Measurements from ENCODE around the gene GPRC5C. TPM values are rescaled to one million over a fixed set of nuclear protein-coding genes. Genes with fewer than 3 reads are reported as not detected.

Gene GPRC5C
- total RNA-seq, 1 experiment from 2014 or later, result 83.2 TPM

- no peaks in the 10 kb centered on the region for H3K27me3 ChIP-seq (replicated peaks; ENCODE audit: control insufficient read depth, insufficient read depth, low read length)
- TF ChIP-seq, protein P1, sequence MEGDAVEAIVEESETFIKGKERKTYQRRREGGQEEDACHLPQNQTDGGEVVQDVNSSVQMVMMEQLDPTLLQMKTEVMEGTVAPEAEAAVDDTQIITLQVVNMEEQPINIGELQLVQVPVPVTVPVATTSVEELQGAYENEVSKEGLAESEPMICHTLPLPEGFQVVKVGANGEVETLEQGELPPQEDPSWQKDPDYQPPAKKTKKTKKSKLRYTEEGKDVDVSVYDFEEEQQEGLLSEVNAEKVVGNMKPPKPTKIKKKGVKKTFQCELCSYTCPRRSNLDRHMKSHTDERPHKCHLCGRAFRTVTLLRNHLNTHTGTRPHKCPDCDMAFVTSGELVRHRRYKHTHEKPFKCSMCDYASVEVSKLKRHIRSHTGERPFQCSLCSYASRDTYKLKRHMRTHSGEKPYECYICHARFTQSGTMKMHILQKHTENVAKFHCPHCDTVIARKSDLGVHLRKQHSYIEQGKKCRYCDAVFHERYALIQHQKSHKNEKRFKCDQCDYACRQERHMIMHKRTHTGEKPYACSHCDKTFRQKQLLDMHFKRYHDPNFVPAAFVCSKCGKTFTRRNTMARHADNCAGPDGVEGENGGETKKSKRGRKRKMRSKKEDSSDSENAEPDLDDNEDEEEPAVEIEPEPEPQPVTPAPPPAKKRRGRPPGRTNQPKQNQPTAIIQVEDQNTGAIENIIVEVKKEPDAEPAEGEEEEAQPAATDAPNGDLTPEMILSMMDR (IDR thresholded peaks at IDR 0.05; ENCODE audit: insufficient read depth in 1 of 2, low read depth in 1 of 2, low read length in 1 of 2, severe bottlenecking in 1 of 2, unreplicated experiment in 1 of 2), result no peak
- Mint-ChIP-seq H3K27ac (ENCODE audit: unreplicated experiment) (no peak overlapping the region), H3K9me3 (ENCODE audit: unreplicated experiment) (no peaks in the 10 kb centered on the region), H3K4me3 (ENCODE audit: unreplicated experiment) (no peak overlapping the region), H3K27me3 (ENCODE audit: insufficient read depth, unreplicated experiment) (peaks cover 3% of the 10 kb centered on the region), H3K4me1 (ENCODE audit: low read depth, unreplicated experiment) (peaks cover 6% of the 10 kb centered on the region), H3K36me3 (ENCODE audit: insufficient read depth, unreplicated experiment) (no peaks in the 10 kb centered on the region)
- POLR2A ChIA-PET, result no interaction called here
- H3K36me3 ChIP-seq (ENCODE audit: control insufficient read depth, insufficient read depth, low read length), result no peaks in the 10 kb centered on the region
- H3K9me3 ChIP-seq, result no peaks in the 10 kb centered on the region
- BruUV-seq (replicated peaks), result no TSS peak
- no peak for DNase-seq
- H3K4me1 ChIP-seq, result no peaks in the 10 kb centered on the region; the same call in 1 of the 2 replicates
- CTCF ChIA-PET, result interaction anchor here (0.6 to 2.2 kb wide), 2 partner anchors 12 to 73 kb away, joined by 4 to 9 read pairs; no protein-coding TSS in a partner anchor
- intact Hi-C loops (cut with micrococcal nuclease; ENCODE audit: unreplicated experiment), result no loop called here
- H3K4me3 ChIP-seq (ENCODE audit: low read depth, low read length), result no peak overlapping the region
These were observed 39.0 kb upstream of the GPRC5C start for GRCh38 chr17:74392848-74393247.

- no TSS peak for BruUV-seq (replicated peaks)
- intact Hi-C loops (cut with micrococcal nuclease; ENCODE audit: unreplicated experiment), result no loop called here
- no peak for DNase-seq
- ChIA-PET POLR2A (no interaction called here), CTCF (interaction anchor here (2.2 kb wide), 1 partner anchor 13 kb away, joined by 9 read pairs; no protein-coding TSS in a partner anchor)
- no peaks in the 10 kb centered on the region; the same call in 1 of the 2 replicates for H3K36me3 ChIP-seq (ENCODE audit: control insufficient read depth, insufficient read depth, low read length)
- Mint-ChIP-seq H3K9me3 (ENCODE audit: unreplicated experiment) (no peaks in the 10 kb centered on the region), H3K4me3 (ENCODE audit: unreplicated experiment) (no peak overlapping the region), H3K27me3 (ENCODE audit: insufficient read depth, unreplicated experiment) (peaks cover 3% of the 10 kb centered on the region), H3K27ac (ENCODE audit: unreplicated experiment) (no peak overlapping the region), H3K4me1 (ENCODE audit: low read depth, unreplicated experiment) (peaks cover 6% of the 10 kb centered on the region), H3K36me3 (ENCODE audit: insufficient read depth, unreplicated experiment) (no peaks in the 10 kb centered on the region)
- no peaks in the 10 kb centered on the region; the same call in 1 of the 2 replicates for H3K4me1 ChIP-seq
- H3K4me3 ChIP-seq (ENCODE audit: low read depth, low read length), result no peak overlapping the region
- H3K9me3 ChIP-seq, result no peaks in the 10 kb centered on the region
- H3K27me3 ChIP-seq (replicated peaks; ENCODE audit: control insufficient read depth, insufficient read depth, low read length), result no peaks in the 10 kb centered on the region
- TF ChIP-seq, protein P1 (IDR thresholded peaks at IDR 0.05; ENCODE audit: insufficient read depth in 1 of 2, low read depth in 1 of 2, low read length in 1 of 2, severe bottlenecking in 1 of 2, unreplicated experiment in 1 of 2), result no peak
These were observed 38.4 kb upstream of the GPRC5C start for GRCh38 chr17:74393346-74393942.

DNA sequence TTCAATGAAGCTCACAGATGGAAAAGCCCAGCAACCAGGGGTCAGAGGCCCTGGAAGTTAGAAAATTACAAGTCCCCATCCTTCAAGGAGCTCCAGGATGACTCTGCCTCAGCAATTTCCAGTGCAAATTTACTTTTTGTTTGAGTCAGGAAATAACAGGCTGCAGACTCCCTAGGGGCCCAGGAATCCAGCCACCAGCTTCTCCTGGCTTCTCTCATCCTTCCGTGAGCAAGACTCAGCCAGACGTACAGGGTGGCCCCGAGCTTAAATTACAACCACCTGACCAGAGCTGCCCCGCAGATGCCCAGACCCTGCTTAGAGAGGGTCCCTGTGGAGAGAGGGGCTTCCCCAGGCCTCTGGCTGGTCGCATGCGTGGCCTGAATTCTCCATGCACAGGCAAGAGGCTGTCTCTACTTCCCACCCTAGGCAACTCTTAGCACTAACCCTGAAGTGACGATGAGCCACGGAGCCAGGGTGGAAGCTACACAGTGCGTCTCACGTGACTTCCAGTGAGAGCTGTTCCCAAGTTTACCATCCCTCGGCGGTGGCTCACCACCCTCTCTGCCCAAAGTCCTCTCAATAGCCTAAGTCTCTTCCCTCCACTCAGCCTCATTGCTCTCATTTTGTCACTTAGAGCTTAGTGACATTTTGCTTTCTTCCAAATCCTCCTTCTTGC, 37.5 kb upstream of the GPRC5C start:
- H3K9me3 Mint-ChIP-seq (ENCODE audit: unreplicated experiment), result no peaks in the 10 kb centered on the region
- Histone ChIP-seq H3K4me3 (ENCODE audit: low read depth, low read length) (no peak overlapping the region), H3K36me3 (ENCODE audit: control insufficient read depth, insufficient read depth, low read length) (no peaks in the 10 kb centered on the region; the same call in 1 of the 2 replicates), H3K27me3 (replicated peaks; ENCODE audit: control insufficient read depth, insufficient read depth, low read length) (no peaks in the 10 kb centered on the region), H3K9me3 (no peaks in the 10 kb centered on the region), H3K4me1 (no peaks in the 10 kb centered on the region; the same call in 1 of the 2 replicates)
- no peak overlapping the region for H3K27ac Mint-ChIP-seq (ENCODE audit: unreplicated experiment)
- no peak overlapping the region for H3K4me3 Mint-ChIP-seq (ENCODE audit: unreplicated experiment)
- TF ChIP-seq, protein P1 (IDR thresholded peaks at IDR 0.05; ENCODE audit: insufficient read depth in 1 of 2, low read depth in 1 of 2, low read length in 1 of 2, severe bottlenecking in 1 of 2, unreplicated experiment in 1 of 2), result no peak
- CTCF ChIA-PET, result interaction anchor here (0.6 kb wide), 1 partner anchor 383 kb away, joined by 3 read pairs; no protein-coding TSS in a partner anchor
- BruUV-seq (replicated peaks), result no TSS peak
- H3K4me1 Mint-ChIP-seq (ENCODE audit: low read depth, unreplicated experiment), result peaks cover 6% of the 10 kb centered on the region
- H3K36me3 Mint-ChIP-seq (ENCODE audit: insufficient read depth, unreplicated experiment), result no peaks in the 10 kb centered on the region
- H3K27me3 Mint-ChIP-seq (ENCODE audit: insufficient read depth, unreplicated experiment), result peaks cover 3% of the 10 kb centered on the region
- no peak for DNase-seq
- intact Hi-C loops (cut with micrococcal nuclease; ENCODE audit: unreplicated experiment), result no loop called here
- POLR2A ChIA-PET, result no interaction called here

Data from Caco-2 (cell line).